ENCODE data around the gene FIGNL1.

Gene FIGNL1, protein sequence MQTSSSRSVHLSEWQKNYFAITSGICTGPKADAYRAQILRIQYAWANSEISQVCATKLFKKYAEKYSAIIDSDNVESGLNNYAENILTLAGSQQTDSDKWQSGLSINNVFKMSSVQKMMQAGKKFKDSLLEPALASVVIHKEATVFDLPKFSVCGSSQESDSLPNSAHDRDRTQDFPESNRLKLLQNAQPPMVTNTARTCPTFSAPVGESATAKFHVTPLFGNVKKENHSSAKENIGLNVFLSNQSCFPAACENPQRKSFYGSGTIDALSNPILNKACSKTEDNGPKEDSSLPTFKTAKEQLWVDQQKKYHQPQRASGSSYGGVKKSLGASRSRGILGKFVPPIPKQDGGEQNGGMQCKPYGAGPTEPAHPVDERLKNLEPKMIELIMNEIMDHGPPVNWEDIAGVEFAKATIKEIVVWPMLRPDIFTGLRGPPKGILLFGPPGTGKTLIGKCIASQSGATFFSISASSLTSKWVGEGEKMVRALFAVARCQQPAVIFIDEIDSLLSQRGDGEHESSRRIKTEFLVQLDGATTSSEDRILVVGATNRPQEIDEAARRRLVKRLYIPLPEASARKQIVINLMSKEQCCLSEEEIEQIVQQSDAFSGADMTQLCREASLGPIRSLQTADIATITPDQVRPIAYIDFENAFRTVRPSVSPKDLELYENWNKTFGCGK

DNA sequence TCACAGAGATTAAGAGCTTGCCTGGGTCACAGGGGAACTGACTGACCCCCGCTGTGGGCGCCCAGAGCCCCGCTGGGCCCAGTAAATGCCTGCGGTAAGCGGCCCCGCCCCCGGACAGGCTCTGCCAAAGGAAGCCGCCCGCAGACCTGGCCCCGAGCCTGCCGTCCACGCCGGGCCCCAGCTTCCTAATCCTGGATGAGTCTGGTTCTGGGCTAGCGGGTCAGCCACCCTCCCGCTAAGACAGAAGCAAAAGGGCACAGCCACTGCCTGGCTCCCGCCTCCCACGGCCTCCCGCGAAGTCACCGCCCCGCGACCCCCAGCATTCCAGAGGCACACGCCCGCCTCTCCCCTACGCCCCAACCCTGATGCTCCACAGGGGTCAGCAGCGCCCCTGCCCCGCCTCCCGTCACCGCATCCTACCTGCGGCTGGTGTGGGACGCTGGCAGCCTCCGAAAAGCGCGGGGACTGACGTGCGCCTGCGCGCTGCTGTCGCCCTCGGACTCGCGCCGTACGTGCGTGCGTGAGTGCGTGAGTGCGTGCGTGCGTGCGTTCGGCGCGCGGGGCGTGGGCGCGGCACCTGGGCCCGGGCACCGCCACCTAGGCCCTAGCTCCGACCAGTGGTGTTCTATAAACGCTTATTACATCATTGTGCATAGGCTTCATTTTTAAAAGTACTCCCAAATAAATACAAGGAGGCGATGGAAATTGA is at the start of gene FIGNL1:
Gene FIGNL1, minus strand, starts transcription at position 470 of the 709 bp plus-strand sequence. CDS start 3,063 bp downstream, outside the sequence.
- peak; percentile 61 to 75 (median 67) for DNase-seq

- no peak for DNase-seq
Observed at GRCh38 chr7:50499092-50499491, 48.9 kb upstream of the FIGNL1 start.

DNA sequence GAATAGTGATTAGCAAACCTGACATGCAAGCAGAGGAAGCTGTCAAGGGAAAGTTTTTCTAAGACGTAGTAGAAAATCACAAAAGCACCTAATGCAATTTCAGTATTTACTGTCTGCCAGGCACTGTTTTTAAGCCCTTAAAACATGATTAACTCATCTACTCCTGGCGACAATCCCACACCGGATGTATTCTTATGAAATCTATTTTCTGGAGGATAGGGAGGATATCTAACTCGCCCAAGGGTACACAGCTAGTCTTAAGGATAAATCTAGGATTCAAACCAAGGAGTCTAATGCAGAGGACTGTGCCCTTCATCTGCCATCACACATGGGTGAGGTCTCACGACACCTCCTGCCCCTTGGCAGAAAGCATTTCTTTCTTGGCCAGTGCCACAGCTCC is 47.8 kb upstream of the FIGNL1 start:
- no peak for DNase-seq

DNA sequence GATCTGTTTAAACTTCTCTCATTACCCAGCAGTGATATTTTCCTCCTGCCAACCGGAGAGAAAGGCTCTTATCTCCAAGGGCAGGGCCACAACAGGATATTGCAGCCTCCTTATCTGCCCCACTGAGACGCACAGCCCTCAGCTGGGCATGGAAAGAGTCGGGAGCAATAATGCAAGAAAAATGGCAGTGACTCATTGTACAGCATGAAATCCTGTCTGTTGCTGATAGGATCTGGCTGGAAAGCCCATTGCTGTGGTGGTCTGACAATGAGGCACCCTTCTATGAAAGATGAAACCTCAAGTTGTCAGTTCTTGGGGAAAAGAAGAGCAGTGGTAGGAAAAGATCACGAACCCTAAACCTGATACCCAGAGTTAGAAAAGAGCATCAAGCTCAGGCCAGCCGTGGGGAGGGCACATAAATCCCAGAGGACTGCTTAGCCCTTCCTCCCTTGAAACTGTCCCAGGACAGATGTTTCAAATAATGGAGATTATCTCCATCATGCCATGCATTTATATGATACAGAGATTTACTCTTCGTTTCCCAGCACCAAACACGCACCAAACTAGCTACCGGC is 47.0 kb upstream of the FIGNL1 start:
- DNase-seq = no peak

- DNase-seq = no peak
Observed at GRCh38 chr7:50496569-50496968, 46.4 kb upstream of the FIGNL1 start.

DNA sequence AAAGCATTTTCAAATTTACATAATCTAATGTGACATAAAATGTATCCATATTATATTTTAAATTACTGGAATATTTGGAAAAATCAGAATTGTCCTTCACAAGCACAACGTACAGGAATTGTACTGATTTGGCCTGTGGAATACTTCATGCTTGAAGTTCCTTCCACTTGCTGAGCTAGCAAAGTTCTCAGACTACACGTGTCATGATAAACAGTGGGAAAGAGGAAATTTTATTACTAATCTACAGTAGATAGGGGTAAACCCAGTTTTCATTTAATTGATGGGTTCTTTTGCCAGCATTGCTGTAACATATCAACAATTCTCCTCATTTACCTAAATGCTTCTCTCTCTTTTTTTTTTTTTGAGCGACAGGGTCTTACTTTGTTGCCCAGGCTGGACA is 45.6 kb upstream of the FIGNL1 start:
- DNase-seq = no peak

GRCh38 chr7:50492770-50493519 is 42.8 kb upstream of the FIGNL1 start:
- no peak for DNase-seq

GRCh38 chr7:50491943-50492342 is 41.8 kb upstream of the FIGNL1 start:
- no peak for DNase-seq

GRCh38 chr7:50491209-50491608 is 41.1 kb upstream of the FIGNL1 start:
- no peak for DNase-seq

DNA sequence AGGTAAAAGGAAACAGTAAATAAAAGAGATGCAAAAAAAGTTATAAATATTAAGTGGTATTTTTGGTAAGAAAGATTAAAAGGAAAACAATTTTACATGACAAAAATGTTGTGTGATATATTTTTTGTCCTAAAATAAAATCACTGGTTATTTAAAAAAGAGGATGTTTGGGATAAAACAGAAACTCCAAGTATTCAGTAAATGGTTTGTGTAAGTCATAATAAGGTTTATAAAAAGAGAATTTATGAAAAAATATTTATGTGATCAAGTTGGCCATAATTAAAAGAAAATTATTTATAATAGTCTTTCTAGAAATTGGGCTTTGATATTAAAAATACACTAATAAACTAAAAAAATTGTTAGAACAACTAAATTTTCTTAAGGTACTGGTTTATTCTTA is 38.2 kb upstream of the FIGNL1 start:
- no peak for DNase-seq

GRCh38 chr7:50486512-50486911 is 36.4 kb upstream of the FIGNL1 start:
- no peak for DNase-seq

GRCh38 chr7:50481867-50482266 is 31.7 kb upstream of the FIGNL1 start:
- DNase-seq = no peak

DNA sequence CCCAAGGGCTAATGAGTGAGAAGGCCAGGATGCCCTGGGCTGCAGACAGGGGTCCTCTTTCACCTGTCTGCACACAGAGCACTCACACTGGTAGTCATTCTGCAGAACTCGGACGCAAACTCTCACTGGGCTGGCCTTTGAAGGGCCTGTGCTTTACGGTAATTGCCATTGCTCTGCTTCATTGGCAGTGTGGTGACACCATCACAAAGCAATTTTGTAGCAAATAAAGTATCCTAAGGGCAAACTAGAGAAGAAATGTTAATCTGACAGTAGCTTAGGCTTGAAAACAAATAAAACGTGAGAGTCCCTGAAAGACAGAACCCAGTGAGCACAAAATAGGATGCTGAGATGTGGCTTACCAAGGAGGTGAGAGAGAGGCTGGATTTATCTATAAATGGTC is 30.6 kb upstream of the FIGNL1 start:
- no peak for DNase-seq

- no peak for DNase-seq
Observed at GRCh38 chr7:50479743-50480517, 29.8 kb upstream of the FIGNL1 start.

GRCh38 chr7:50477640-50478039 is 27.5 kb upstream of the FIGNL1 start:
- no peak for DNase-seq

DNA sequence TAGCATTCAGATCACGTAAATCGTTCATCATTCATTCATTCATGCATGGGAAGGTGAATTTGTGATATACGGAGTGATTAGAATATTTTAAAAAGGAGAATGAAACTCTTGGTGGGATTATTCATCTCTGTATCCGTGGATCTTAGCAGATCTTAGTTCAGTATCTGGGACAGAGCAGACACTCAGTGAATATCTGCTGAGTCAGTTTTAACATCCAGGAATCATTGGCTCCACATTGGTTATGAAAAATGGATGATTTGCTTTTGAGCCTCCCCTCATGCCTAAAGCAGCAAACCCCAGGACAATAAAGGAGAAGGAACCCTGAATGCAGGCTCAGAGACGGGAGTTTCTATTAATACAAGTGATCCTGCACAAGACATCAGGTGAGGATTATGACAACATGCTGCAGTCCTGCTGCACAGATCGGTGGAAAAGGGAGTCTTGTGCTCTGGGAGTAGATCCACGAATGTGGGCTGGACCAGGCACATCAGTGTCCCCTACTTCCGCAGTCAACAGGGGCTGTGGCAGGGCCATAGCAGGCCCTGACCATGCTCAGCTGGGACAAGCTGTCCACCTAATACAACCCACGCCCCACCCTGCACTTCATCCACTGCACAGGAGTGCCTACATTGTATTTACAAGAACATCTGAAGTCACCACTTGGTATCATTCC is 26.9 kb upstream of the FIGNL1 start:
- DNase-seq = no peak

DNA sequence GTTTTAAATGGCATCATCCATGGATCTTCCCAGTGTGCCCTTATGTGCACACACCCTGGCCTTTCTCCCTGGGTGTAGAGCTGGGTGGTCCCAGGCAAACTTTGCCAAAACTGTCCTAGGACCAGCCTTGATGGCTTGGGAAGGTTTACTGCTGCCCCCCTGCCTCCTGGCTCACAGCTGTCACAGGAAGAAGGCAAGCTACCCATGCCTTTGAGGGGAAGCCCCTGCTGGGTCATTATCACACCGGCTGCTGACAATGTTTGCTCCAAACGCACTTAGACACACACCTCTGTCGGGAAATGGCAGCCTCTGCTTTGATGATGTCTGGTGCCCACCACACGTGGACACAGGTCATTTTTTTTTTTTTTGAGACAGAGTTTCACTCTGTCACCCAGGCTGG is 25.2 kb upstream of the FIGNL1 start:
- DNase-seq = no peak

- DNase-seq = no peak
Observed at GRCh38 chr7:50474382-50475160, 24.4 kb upstream of the FIGNL1 start.

- no peak for DNase-seq
Observed at GRCh38 chr7:50473531-50473930, 23.4 kb upstream of the FIGNL1 start.

- no peak for DNase-seq
Observed at GRCh38 chr7:50472427-50472826, 22.3 kb upstream of the FIGNL1 start.

Data from activated CD4-positive, CD25-positive, alpha-beta regulatory T cell (primary cell).